Measurements from ENCODE around the gene DCAF12.

GRCh38 chr9:34145165-34145564 lies 18.7 kb upstream of the DCAF12 start:
- TF ChIP-seq CTCF (IDR thresholded peaks at IDR 0.05; ENCODE audit: poor library complexity, severe bottlenecking), result no peak
- no peak for TF ChIP-seq POLR2AphosphoS5 (IDR thresholded peaks at IDR 0.05)
- TF ChIP-seq EP300 (conservative IDR thresholded peaks at IDR 0.05; ENCODE audit: poor library complexity, severe bottlenecking), result no peak

Measured in neural cell (in vitro differentiated cells).